HepG2 (cell line): ENCODE results near the gene PRKCD. TPM values are rescaled to one million over a fixed set of nuclear protein-coding genes. Genes with fewer than 3 reads are reported as not detected.
A peak's percentile ranks its signal among the peaks of the same experiment; 100 is the strongest.

Source experiments
- ATAC-seq: fragments of 200-7000 bp; cut with Tn5 transposase; 3 replicates; pipeline ENCODE4 v1.9.1; 2020; ENCODE audit warnings: mild to moderate bottlenecking, moderate library complexity
- BruUV-seq: library from RNA; stranded (reverse); fragments of 400-500 nt; replicated peaks from 2 replicates; lab custom pipeline; 2021; lab: Mats Ljungman, UMichigan
- CTCF ChIA-PET: fragments of 300-600 bp; formaldehyde crosslinking; extraction: SDS; loops from one replicate; lab custom pipeline; 2021; ENCODE audit warnings: low total read pairs, inconsistent platforms, low intra/inter-chr PET ratio; lab: Yijun Ruan, JAX
- POLR2A ChIA-PET: fragments of 350-600 bp; sonication (Branson Sonifier 250); formaldehyde crosslinking; loops from one replicate; lab custom pipeline; 2020; ENCODE audit warnings: antibody characterized with exemption, inconsistent platforms; lab: Yijun Ruan, JAX
- DNase-seq: peaks from one replicate; pipeline ENCODE4 v3.0.0-alpha.2; 2015; ENCODE audit warnings: low spot score
- FAIRE-seq: peaks from 3 replicates; lab custom pipeline; 2011; peaks lifted over from hg19 to GRCh38; lab: Jason Lieb, UNC
- H2AFZ ChIP-seq: one replicate; pipeline ENCODE4 v1.6.1; 2011; ENCODE audit warnings: low read length, inconsistent platforms
- H3K27ac ChIP-seq: fragments of 300-600 bp; 3 replicates; pipeline ENCODE4 v1.8.0; 2011; ENCODE audit warnings: mixed run types, mild to moderate bottlenecking, mixed read lengths, low read length, inconsistent platforms; ENCODE audit not compliant: insufficient read depth; ENCODE audit errors: extremely low read length
- H3K27me3 ChIP-seq, 2 experiments: fragments of 200-600 bp in 1 of 2; 2 replicates in 1 of 2; 3 replicates in 1 of 2; pipeline versions ENCODE4 v1.6.0 to v1.8.0; 2011; ENCODE audit warnings: low read length in 2 of 2, mild to moderate bottlenecking in 2 of 2, moderate library complexity in 2 of 2, inconsistent platforms in 1 of 2; ENCODE audit not compliant: insufficient read depth in 2 of 2, control insufficient read depth in 1 of 2
- H3K36me3 ChIP-seq, 2 experiments: fragments of 200-600 bp in 1 of 2; replicated peaks in 1 of 2; 2 replicates in 1 of 2; 3 replicates in 1 of 2; pipeline versions ENCODE4 v1.5.1 to v1.8.0; 2011; ENCODE audit warnings: low read length in 2 of 2, inconsistent platforms in 1 of 2; ENCODE audit not compliant: insufficient read depth in 2 of 2, control insufficient read depth in 1 of 2
- H3K4me1 ChIP-seq: 2 replicates; pipeline ENCODE4 v1.5.1; 2012; ENCODE audit warnings: low read length, inconsistent platforms; ENCODE audit not compliant: insufficient read depth
- H3K4me2 ChIP-seq: 2 replicates; pipeline ENCODE4 v1.6.0; 2011; ENCODE audit warnings: low read depth, low read length, inconsistent platforms
- H3K4me3 ChIP-seq, 3 experiments: fragments of 200-600 bp in 1 of 3; sonication (generic), shearing (Covaris generic) in 1 of 3; replicated peaks in 1 of 3; 2 replicates each; pipeline ENCODE4 v1.5.1; 2011 to 2016; ENCODE audit warnings: low read length in 3 of 3, inconsistent platforms in 2 of 3, low read depth in 2 of 3, mild to moderate bottlenecking in 2 of 3, control low read depth in 1 of 3, mixed read lengths in 1 of 3; ENCODE audit not compliant: insufficient read depth in 1 of 3
- H3K79me2 ChIP-seq: one replicate; pipeline ENCODE4 v1.6.1; 2011; ENCODE audit warnings: low read length, inconsistent platforms; ENCODE audit not compliant: insufficient read depth
- H3K9ac ChIP-seq: 2 replicates; pipeline ENCODE4 v1.6.0; 2011; ENCODE audit warnings: mild to moderate bottlenecking, low read depth, low read length, inconsistent platforms; ENCODE audit not compliant: insufficient read depth
- H3K9me3 ChIP-seq: 2 replicates; pipeline ENCODE4 v1.5.1; 2012; ENCODE audit warnings: mild to moderate bottlenecking, low read length
- H4K20me1 ChIP-seq: 2 replicates; pipeline ENCODE4 v1.6.0; 2011; ENCODE audit warnings: inconsistent platforms, mild to moderate bottlenecking, low read length, moderate library complexity; ENCODE audit not compliant: insufficient read depth
- AGO2 ChIP-seq: fragments of 200-400 bp; formaldehyde crosslinking; optimal IDR thresholded peaks from 2 replicates; pipeline ENCODE3; 2017; ENCODE audit warnings: mild to moderate bottlenecking, low read depth, low read length, moderate library complexity
- ATRX ChIP-seq: sonication (generic); formaldehyde crosslinking; IDR thresholded peaks from 2 replicates; pipeline ENCODE4 v1.4.0; 2020; ENCODE audit warnings: missing genetic modification reagents, borderline replicate concordance
- DNMT1 ChIP-seq: sonication (generic); formaldehyde crosslinking; IDR thresholded peaks from 2 replicates; pipeline ENCODE4 v1.5.1; 2020; ENCODE audit warnings: mild to moderate bottlenecking, missing genetic modification reagents
- FOXM1 ChIP-seq: sonication (generic); formaldehyde crosslinking; IDR thresholded peaks from 2 replicates; pipeline ENCODE4 v1.5.0; 2020; ENCODE audit warnings: missing genetic modification reagents
- HINFP ChIP-seq: sonication (generic); formaldehyde crosslinking; IDR thresholded peaks from 2 replicates; pipeline ENCODE4 v1.4.0; 2020; ENCODE audit warnings: low read depth, mild to moderate bottlenecking, missing genetic modification reagents
- MBD4 ChIP-seq: IDR thresholded peaks from 2 replicates; pipeline ENCODE4 v1.6.1; 2012; ENCODE audit warnings: low read length, inconsistent platforms, borderline replicate concordance
- MIXL1 ChIP-seq: IDR thresholded peaks from 2 replicates; pipeline ENCODE4 v1.6.1; 2016
- MTF2 ChIP-seq: sonication (generic); formaldehyde crosslinking; IDR thresholded peaks from 2 replicates; pipeline ENCODE4 v1.5.0; 2020; ENCODE audit warnings: missing genetic modification reagents, borderline replicate concordance
- PAX8 ChIP-seq: sonication (generic); formaldehyde crosslinking; IDR thresholded peaks from 2 replicates; pipeline ENCODE4 v1.8.0; 2022; ENCODE audit warnings: mild to moderate bottlenecking, missing genetic modification reagents, borderline replicate concordance
- PHF21A ChIP-seq: sonication (generic); formaldehyde crosslinking; IDR thresholded peaks from 2 replicates; pipeline ENCODE4 v1.5.0; 2020; ENCODE audit warnings: mild to moderate bottlenecking, missing genetic modification reagents
- RBM39 ChIP-seq: fragments of 200-400 bp; formaldehyde crosslinking; IDR thresholded peaks from one replicate; pipeline ENCODE4 v1.6.1; 2018; ENCODE audit warnings: antibody characterized with exemption, mild to moderate bottlenecking, low read depth, low read length; ENCODE audit not compliant: poor library complexity, severe bottlenecking
- SNAPC2 ChIP-seq: sonication (generic); formaldehyde crosslinking; IDR thresholded peaks from 2 replicates; pipeline ENCODE4 v1.8.1; 2022; ENCODE audit warnings: mild to moderate bottlenecking, missing genetic modification reagents
- TBX2 ChIP-seq: sonication (generic); formaldehyde crosslinking; IDR thresholded peaks from 2 replicates; pipeline ENCODE4 v1.5.0; 2020; ENCODE audit warnings: missing genetic modification reagents, mild to moderate bottlenecking, borderline replicate concordance
- ZNF160 ChIP-seq: sonication (generic); formaldehyde crosslinking; IDR thresholded peaks from 2 replicates; pipeline ENCODE4 v1.8.0; 2022; ENCODE audit warnings: mild to moderate bottlenecking, inconsistent platforms, missing genetic modification reagents
- ZNF552 ChIP-seq: sonication (generic); formaldehyde crosslinking; IDR thresholded peaks from 2 replicates; pipeline ENCODE4 v1.9.0; 2022; ENCODE audit warnings: missing genetic modification reagents, mild to moderate bottlenecking, borderline replicate concordance
- ZNF709 ChIP-seq: sonication (generic); formaldehyde crosslinking; IDR thresholded peaks from 2 replicates; pipeline ENCODE4 v1.5.0; 2020; ENCODE audit warnings: mild to moderate bottlenecking, missing genetic modification reagents
- WGBS: methylation state at CpG from one replicate; pipeline ENCODE4 v1.1.6; 2017; ENCODE audit warnings: low lambda C conversion rate; 5-methylcytosine and 5-hydroxymethylcytosine counted together
- in situ Hi-C: cut with HindIII; loops from 2 replicates; pipeline ENCODE4 v1.10.0; 2017; ENCODE audit warnings: low pct_unique_long_range_greater_than_20kb; ENCODE audit not compliant: extremely low pct_ligation_motif_present
- intact Hi-C: fragments of 100-400 bp; cut with micrococcal nuclease; formaldehyde crosslinking; loops from one replicate; pipeline ENCODE4 v1.10.0; 2022; ENCODE audit not compliant: unreplicated experiment
- polyA plus RNA-seq, 8 experiments: library from polyadenylated mRNA; depleted of rRNA in 3 of 8; stranded (reverse) in 7 of 8; unstranded in 1 of 8; fragments of >200 nt; fragmentation: Illumina TruSeq in 4 of 8; extraction: Trizol in 4 of 8; gene quantifications; 2 replicates each; pipeline versions ENCODE4 v1.2.1 to v1.2.3, GENCODE V29; 2011 to 2016; ENCODE audit warnings: low read depth in 4 of 8, missing spikeins in 1 of 8, mixed read lengths in 1 of 8; ENCODE audit not compliant: insufficient read depth in 1 of 8
- total RNA-seq, 5 experiments: library from RNA; depleted of rRNA; stranded (reverse); fragments of >200 nt; fragmentation: Illumina TruSeq; extraction: Trizol; gene quantifications; 2 replicates each; pipeline ENCODE4 v1.2.3, GENCODE V29; 2016; ENCODE audit warnings: low read depth in 1 of 5

Gene PRKCD
- total and polyA plus RNA-seq, 2 of the 13 experiments (the other 11 are each of a cell fraction or from before 2014, with no cell fraction given), result 1.6 to 40.7 TPM

GRCh38 chr3:53179580-53179979 lies 18.6 kb downstream of the PRKCD start:
- ChIA-PET POLR2A (no interaction called here), CTCF (no interaction called here)
- H3K79me2 ChIP-seq, result no peaks in the 10 kb centered on the region
- no peak overlapping the region for H3K4me3 ChIP-seq
- DNase-seq, result no peak
- intact Hi-C loops (no loop called here), in situ Hi-C loops (no loop called here)
- no peaks in the 10 kb centered on the region for H3K4me1 ChIP-seq
- H3K36me3 ChIP-seq, result peaks cover 21 to 52% of the 10 kb centered on the region in 2 experiments; a peak in 4 of 5 replicates
- ATAC-seq, result no peak
- no peak for FAIRE-seq
- no peaks in the 10 kb centered on the region for H4K20me1 ChIP-seq
- H3K9ac ChIP-seq, result no peak overlapping the region
- H3K27me3 ChIP-seq, result no peaks in the 10 kb centered on the region
- 96% methylated on average over 14 of the region's 20 CpGs for WGBS
- no peak overlapping the region for H2AFZ ChIP-seq
- no peaks in the 10 kb centered on the region for H3K9me3 ChIP-seq
- TF ChIP-seq TBX2 (CRISPR knock-in tag), result no peak
- no peak for TF ChIP-seq RBM39
- peak; percentile 49 for TF ChIP-seq AGO2
- no peak for TF ChIP-seq SNAPC2 (CRISPR knock-in tag)
- TF ChIP-seq FOXM1, result no peak
- no peak for TF ChIP-seq ZNF552 (CRISPR knock-in tag)
- no peak overlapping the region for H3K4me2 ChIP-seq
- H3K27ac ChIP-seq, result no peak overlapping the region
- no TSS peak for BruUV-seq

- H3K27ac ChIP-seq, result no peak overlapping the region
- H3K4me2 ChIP-seq, result no peak overlapping the region
- no peak overlapping the region for H2AFZ ChIP-seq
- no peak for DNase-seq
- no peaks in the 10 kb centered on the region for H3K9me3 ChIP-seq
- H3K27me3 ChIP-seq, result no peaks in the 10 kb centered on the region
- ATAC-seq, result no peak
- ChIA-PET POLR2A (no interaction called here), CTCF (no interaction called here)
- intact Hi-C loops, result no loop called here
- no peaks in the 10 kb centered on the region for H3K79me2 ChIP-seq
- no peaks in the 10 kb centered on the region for H3K4me1 ChIP-seq
- BruUV-seq, result no TSS peak
- WGBS, result 93% methylated on average over 7 of the region's 11 CpGs
- H3K4me3 ChIP-seq, result no peak overlapping the region
- TF ChIP-seq ZNF160 (no peak), HINFP (no peak), MTF2 (CRISPR knock-in tag) (no peak), PHF21A (CRISPR knock-in tag) (no peak), ATRX (no peak), MBD4 (no peak), MIXL1 (CRISPR knock-in tag) (no peak), DNMT1 (CRISPR knock-in tag) (no peak), PAX8 (no peak), ZNF709 (CRISPR knock-in tag) (no peak)
- in situ Hi-C loops, result no loop called here
- no peak for FAIRE-seq
- H4K20me1 ChIP-seq, result no peaks in the 10 kb centered on the region
- H3K36me3 ChIP-seq, result peaks cover 21 to 56% of the 10 kb centered on the region in 2 experiments; a peak in 4 of 5 replicates
- no peak overlapping the region for H3K9ac ChIP-seq
Measured at GRCh38 chr3:53180305-53181023, 19.5 kb downstream of the PRKCD start.
